GM19438 (cell line): ENCODE results near the gene THAP3.
A peak's percentile ranks its signal among the peaks of the same experiment; 100 is the strongest.
"Not testable (repeated sequence)": the region's sequence is repeated elsewhere in the genome, so short reads cannot be mapped to it uniquely, and the experiment has no call there.

Experiments
- ATAC-seq: cut with Tn5 transposase; IDR thresholded peaks from one replicate; pipeline ENCODE4 v1.9.1; 2021; ENCODE audit warnings: low read depth; ENCODE audit not compliant: unreplicated experiment

Gene THAP3

DNA sequence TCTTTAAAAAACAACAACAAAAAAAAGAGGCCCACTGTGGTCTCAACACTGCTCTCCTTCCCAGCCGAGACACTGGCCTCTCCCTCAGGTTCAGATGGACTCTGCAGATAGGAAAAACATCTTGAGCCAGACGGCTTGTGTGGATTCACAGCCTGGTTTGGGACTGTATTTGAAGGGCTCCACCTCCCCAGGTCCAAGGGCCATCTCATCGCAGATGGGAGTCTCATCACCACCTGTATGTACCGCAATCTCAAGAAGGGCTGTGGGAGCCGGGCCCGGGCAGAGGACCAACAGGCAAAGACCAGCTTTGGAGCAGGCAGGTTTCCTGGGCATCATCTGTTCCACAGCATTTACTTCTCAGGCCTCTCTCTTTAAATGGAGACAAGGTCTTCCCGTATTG is 34.6 kb upstream of the THAP3 start:
- ATAC-seq = no peak

DNA sequence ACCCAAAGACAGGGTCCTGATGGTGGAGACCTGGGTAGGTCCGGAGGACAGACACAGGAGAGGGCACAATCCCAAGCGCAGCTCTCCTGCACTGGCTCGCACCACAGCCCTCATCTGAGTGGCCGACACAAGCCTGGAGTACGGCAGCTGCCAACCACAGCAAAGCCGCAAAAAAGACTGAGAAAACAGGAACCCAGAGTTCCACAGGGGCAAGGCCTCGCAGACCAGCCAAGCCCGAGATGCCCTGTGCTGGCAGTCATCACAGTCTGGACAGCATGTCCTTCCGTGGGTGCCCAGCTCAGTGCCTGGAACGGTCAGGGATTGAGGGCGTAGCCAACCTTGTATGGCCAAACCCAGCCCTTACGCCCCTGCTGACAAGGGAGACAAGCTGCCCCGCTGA is 33.4 kb upstream of the THAP3 start:
- no peak for ATAC-seq

DNA sequence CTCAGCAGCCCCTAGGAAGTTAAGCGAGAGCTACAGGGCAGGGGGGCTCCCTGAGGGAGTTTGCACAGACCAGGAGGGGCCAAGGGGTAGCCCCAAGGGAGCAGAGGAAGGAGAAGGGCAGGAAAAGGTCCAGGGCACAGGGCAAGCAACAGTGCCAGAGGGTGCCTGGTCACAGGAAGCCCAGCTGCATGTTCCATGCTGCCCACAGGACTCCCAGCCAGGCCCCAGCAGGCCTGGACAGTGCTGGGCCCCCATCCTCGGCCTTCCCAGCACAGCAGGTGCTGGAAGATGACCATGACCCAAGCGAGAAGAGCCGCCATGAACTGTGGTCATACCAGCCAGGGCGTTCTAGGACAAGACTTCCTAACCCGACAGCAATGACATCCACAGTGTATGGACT is 33.0 kb upstream of the THAP3 start:
- ATAC-seq = no peak

DNA sequence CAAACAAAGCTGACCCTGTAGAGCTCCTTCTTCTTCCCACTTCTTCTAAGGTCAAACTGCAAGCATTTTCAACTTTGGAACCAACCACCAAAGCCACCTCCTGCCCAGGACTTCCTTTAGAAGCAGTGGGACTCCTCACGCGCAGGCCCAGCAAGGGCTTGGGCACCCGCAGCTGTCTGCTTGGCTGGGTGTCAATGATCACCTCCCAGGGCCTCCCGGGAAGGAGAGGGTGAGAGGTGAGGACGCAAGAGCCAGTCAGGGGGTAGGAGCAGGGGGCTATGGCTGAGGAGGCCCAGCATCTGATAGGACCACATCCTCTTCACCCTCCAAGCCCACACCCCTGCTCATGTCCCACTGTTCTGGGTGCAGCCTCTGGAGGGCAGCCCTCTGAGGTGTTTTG is 32.2 kb upstream of the THAP3 start:
- ATAC-seq = no peak

DNA sequence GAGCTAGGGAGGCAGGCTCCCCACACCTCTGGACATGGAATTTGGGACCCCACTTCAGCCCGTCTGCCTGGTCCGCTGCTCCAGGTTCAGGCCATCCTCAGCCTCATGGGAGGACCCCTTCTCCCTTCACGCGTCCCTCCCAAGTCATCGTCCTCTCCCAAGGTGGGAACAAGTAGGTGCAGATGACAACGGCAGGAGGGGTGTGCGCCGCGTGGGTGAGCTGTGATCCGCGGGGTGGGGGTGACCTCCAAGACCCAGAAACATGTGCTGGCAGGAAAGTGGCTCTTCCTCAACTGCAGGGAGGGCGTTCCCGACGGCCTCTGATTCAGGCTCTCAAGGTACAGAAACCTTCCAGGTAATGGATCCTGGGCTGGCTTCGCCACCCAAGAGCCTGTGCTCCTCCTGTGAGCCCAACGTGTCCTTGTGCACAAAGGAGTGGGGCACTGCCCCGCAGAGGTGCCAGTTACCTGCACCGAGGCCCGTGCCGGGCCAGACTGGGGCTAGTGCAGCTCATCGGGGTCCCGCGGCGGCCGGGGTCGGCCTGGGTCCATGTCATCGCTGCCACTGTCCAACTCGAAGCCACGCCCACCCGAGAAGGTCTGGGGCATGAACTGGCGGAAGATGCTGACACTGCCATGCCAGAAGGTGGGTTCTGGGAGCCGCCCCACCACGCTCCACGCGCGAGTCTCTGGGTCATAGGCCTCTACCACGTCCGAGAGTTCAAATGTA is 31.6 kb upstream of the THAP3 start:
- no peak for ATAC-seq

DNA sequence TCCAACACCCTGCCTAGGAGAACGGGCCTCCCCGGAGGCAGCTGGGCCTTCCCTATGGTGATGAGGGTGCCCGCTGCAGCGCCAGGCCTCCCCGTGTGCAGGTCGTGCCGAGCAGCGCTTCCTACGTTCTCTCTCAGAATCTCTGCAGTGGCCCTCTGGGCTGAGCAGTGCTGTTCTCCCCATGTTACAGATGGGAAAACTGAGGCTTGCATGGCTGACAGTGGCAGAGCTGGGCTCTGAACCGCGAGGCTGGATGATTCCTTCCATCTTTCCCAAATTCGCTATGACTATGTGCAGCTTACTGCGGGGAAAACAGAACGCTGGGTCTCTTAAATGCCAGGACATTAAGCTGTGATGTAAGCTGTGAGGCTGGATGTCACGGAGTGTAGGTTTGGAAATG is 30.9 kb upstream of the THAP3 start:
- no peak for ATAC-seq

DNA sequence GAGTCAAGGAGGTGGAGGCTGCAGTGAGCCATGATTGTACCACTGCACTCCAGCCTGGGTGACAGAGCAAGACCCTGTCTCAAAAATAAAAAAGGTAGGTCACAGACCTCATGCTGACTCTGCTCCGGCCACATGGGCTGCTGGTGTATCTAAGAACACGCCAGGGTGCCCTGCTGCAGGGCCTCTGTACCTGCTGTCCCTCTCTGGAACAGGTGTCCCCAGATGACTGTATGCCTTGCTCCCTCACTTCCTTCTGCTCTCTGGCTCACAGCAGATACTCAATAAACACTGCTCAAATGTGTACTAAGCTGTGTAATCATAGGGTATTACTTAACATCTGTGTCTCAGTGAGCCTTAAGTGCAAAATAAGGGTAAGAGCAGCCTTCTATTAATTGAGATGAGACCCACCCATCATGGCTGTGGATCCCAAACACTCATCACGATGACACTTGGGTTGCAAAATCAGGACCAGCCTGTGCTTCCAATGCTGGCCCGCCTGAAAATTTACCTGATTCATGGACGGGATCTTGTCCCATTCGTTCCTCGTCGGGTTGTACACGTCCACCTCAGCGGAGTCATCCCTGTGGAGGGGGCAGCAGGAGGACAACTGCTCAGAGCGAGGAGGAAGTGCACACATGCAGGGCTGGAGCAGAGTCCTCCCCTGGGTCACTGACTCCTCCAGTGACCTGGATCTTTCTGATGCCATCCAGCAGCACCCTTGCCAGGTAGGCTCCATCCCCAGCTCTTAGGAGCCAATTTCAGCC is 29.5 kb upstream of the THAP3 start:
- no peak for ATAC-seq

DNA sequence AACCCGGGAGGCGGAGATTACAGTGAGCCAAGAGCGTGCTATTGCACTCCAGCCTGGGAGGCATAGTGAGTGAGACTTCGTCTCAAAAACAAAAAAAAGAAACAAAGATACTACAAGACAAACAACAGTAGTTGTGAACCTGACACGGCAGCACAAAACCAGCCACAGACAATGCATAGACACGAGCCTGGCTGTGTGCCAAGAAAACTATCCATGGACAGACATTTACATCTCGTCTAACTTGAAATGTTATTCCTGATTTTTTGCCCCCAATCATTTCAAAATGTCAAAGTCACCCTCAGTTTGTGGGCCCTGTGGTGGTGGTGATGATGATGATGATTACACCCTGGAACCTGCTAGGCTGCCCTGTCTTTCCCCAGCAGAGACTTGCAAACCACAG is 28.3 kb upstream of the THAP3 start:
- ATAC-seq = no peak

DNA sequence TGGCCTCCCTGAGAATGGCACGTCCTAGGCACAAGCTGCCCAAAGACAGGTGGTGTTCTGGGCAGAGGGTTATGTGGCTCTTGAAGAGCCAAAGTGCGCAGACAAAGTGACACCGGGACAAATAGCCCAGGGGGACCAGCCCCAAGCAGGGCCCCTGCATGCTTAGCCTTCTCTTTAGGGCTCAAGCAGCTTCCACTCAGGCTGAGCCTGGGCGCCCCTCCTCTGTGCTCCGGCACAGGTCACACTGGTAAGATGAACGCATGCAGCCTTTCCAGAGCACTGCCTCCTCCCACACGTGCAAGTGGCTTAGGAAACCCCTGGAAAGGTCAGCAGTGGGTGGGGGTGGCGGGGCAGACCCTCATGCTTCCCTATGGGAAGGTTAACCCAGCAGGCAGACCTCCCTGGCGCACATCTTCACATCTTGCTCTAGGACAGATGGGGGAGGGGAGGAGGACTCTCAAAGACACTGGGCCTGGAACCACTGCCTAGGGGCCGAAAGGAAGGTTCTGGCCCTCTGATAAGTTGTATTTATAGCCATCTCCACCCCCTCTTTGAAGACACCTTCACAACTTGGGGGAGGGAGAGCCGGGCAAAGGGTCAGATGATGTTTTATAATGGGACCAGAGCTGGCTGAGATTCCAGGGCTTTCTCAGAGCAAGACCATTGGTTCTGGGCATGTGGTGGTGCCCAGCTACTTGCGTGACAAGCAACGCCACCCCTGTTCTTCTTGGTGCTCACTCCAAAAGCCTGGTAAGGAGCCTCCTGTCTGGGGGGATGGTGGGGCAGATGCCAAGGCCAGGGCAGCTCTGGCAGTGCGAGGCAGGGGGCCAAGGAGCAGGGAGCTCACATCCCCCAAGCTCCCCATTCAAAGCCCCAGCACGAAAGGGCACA is 27.5 kb upstream of the THAP3 start:
- ATAC-seq = no peak

DNA sequence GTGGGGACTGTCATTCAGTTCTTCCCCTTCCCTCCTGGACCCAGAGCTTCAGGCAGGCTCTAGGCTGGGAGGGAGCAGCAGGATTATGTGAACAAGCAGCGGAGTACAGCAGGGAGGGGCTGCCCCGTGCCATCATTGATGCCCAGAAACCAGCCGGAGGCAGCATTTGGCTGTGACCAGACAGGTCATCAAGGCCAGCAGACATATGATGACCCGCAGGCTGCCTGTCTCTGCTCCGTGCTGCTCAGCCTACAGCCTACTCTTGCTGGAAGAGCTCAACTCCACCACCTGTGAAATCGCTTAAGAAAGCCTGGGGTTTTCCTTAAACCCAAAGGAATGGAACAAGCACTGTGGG is 26.9 kb upstream of the THAP3 start:
- no peak for ATAC-seq

DNA sequence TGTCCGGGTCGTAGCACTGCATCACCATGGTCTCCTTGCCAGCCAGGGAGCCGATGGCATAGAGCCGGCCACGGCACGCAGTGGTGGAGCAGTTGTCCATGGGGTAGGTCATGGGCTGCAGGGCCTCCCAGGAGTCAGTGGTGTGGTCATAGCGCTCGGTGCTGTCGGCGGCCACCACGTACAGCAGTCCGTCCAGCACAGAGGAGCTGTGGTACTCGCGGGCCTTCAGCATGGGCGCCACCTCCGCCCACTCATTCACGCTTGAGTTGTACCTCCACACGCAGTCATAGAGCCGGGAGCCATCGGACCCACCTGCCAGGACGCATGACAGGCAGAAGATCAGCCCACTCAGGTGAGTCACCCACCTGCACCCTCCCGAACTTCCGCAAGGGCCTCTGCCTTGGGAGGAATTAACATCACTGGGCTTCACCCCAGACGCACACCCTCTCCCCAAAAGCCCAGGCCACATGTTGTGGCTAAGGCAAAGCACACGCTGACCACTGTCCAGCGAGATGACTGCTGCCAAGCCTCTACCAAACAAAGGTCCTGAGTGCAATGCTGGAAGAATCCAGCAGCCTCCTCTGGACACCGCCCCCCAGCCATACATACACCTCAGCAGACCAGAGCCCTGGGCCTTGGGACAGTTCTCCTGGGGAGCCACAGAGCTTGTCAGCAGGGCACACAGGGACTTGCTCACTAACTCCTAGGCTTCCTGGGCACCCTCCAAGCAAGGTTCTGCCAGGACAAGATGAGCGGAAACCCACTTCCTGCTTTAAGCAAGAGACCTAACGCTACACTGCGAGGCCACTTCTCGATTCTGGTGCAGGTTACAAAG is 25.3 kb upstream of the THAP3 start:
- ATAC-seq = no peak

DNA sequence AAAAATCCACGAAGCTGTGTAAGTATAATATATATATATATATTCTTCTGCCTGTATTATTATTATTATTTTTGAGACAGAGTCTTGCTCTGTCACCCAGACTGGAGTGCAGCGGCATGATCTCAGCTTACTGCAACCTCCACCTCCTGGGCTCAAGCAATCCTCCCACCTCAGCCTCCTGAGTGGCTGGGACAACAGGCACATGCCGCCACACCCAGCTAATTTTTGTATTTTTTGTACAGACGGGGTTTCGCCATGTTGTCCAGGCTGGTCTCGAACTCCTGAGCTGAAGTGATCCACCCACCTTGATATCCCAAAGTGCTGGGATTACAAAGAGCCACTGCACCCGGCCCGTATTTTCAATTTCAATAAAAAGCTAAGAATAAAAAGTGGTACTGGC is 24.7 kb upstream of the THAP3 start:
- ATAC-seq = not testable (repeated sequence)

DNA sequence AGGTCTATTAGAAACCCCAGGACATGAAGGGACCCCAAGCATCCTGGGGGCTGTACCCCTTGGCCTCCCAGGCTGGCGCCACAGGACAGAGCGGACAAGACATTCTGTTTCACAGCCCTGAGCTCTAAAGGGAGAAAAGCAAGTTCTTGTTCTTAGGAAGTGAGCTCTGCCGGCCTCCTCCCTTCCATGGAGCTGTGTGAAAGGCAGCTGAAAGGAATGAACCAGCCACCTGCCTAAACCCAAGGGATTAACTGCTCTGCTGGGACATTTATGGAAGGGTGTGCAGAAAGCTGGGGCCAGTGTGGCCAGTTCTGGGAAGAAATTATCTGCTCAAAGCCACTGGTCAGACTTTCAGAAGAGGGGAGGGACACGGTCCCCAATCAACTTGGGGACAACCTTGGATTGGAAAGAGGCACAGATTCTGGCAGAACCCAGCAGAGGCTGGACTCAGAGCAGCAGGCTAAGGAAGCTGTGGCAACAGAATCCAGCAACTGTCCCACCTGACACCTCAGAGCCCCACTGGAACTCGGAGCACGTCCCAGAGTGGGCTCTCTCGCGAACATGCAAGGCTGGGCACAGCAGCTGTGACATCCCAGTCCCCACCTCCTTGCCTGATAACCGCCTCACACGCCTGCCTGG is 24.1 kb upstream of the THAP3 start:
- ATAC-seq = no peak

DNA sequence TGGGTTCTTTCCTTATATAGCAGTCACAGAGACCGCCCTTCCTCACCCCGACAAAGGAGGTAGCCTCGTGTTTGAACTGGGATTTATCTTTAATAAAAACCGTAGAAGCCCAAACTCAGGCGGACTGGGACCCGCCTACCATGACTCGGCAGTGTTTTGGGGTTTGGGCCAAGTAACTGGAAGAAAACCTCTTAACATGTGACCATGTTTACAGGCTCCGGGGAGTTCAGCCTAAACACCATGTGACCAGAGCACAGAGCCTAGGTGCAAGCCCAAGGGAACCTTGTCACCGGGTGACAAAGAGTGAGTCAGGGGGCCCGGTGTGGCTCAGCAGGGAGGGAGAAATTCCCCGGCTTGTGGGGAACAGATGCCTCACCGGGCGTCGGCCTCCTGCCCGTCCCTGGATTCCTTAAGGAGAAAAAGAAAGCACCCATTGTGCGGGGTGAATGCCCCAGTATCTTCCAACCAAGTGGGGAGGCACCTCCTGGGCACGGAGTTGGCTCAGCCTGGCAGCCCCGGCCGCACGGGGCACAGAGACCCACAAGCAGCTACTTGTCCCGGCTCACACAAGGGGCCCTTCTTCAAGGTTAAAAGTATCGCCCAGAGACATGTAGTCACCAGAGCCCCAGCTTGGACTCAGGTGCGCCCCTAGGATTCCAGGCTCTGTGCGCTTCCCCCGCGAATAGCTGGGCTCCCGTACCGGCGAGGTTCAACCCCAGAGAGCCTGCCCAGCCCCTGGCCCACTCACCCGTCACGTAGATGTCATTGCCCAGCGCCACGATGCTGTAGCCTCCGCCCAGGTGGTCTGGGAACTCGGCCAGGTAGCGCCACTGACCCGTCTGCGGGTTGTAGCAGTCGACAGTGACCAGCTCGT is 23.4 kb upstream of the THAP3 start:
- ATAC-seq = peak; percentile 30

DNA sequence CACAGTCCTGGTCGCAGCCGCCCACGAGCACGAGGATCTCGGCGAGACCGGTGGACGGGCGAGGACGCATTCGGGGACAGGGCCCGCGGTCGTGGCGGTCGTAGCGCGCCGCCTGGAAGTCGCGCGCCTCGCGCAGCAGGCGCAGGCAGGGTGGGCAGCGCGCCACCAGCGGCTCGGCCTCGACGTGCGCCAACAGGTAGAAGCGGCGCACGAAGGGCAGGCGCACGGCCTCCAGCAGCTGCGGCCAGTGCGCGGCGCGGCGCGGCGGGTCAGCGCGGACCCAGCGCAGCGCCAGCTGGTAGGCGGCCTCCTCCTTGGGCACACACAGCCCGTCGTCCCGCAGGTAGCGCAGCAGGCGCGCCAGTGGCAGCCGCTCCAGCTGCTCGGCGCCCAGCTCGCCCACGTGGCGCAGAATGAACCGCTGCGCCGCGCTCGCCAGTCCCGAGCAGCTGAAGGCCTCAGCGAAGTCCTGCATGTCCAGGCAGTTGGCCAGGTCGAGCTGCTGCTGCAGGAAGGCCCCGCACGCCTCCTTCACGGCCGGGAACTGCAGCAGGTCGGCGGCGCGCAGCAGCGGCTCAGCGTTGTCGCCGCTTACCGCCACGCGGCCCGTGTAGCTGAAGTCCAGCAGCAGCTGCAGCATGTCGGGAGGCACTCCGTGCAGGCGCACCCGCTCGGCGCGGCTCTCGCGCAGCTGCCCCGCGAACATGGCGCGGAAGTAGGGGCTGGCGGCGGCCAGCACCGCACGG is 22.6 kb upstream of the THAP3 start:
- peak; percentile 30 for ATAC-seq

DNA sequence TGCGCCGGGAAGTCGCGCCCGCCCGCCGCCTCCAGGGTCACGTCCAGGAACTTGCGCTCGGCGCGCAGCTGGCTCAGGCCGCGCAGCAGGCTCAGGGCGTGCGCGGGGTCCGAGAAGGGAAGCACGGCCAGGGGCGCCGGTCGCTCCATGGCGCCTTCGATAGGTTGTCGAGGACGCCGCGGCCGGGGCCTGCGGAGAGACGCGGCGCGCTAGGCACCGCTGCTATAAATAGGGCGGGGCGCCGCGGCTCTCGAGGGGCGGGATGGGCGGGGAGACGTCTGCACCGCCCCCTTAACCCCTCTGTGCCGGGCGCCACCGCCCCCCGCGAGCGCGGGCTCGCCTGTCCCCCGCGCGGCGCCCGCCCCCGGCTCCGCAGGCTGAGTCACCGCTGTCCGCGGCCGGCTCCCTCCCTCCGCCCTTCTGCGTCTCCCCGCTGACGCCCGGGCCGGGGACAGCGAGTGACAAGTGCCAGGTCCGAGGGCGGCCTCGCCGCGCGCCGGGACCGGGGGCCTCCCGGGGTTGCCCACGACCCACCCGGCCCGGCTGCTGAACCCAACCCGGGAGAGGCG is 21.9 kb upstream of the THAP3 start, which contains the start of gene KLHL21:
TSS of gene KLHL21 (minus strand) at position 201 of the 569 bp plus-strand sequence. CDS start at position 149, 52 bp downstream.
- peak; percentile 51 for ATAC-seq

DNA sequence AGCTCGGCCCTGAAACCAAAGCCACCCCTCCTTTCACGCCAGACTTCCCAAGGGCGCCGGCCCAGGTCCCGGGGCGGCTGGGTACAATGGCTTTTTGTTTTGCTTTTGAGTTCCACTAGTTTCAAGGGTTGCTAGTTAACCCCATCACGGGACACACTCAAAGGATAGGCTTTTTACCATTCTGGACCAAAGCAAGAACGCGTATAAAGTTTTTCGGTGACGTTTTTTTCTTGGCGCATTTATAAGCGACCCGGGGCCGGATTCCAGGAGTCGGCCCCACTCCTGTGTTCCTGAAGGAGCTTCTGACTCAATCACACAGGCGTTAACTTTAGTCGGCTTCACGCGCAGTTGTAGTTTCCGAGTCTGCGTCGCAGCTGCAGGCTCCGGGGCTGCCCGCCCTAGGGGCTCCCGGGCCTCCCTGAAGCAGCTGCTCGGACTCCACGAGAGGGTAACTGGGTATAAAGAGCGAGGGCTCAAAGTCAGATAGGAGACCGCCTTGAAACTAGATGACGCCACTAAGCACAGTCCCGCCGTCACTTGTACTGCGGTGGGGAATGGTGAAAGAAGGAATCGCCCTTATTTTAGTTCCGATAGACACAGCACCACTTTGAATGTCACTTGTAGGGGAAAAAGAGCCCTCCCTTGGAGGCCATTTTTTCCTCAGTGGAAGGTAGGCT is 21.3 kb upstream of the THAP3 start:
- ATAC-seq = peak; percentile 27
